CD14-positive monocyte (primary cell): ENCODE measurements around the gene EGFR. TPM values are rescaled to one million over a fixed set of nuclear protein-coding genes. Genes with fewer than 3 reads are reported as not detected.

Experiments used
- DNase-seq, 3 donors: peaks; one replicate each; pipeline ENCODE4 v3.0.0-alpha.2; 2011 to 2022
- H2AFZ ChIP-seq: 2 replicates; pipeline ENCODE4 v1.6.0; 2012; ENCODE audit warnings: mild to moderate bottlenecking, low read depth, low read length, inconsistent platforms; ENCODE audit not compliant: insufficient read depth, poor library complexity, severe bottlenecking
- H3K27ac ChIP-seq, 2 donors: 1 replicate in 1 of 2; 2 replicates in 1 of 2; pipeline ENCODE4 v1.5.1; 2012 to 2013; ENCODE audit warnings: low read length in 2 of 2, control low read depth in 1 of 2, inconsistent platforms in 1 of 2, low read depth in 1 of 2, mild to moderate bottlenecking in 1 of 2
- H3K27me3 ChIP-seq, 2 donors: one replicate each; pipeline versions ENCODE4 v1.6.0 to v1.6.1; 2011 to 2013; ENCODE audit warnings: low read length in 2 of 2; ENCODE audit not compliant: control insufficient read depth in 2 of 2, insufficient read depth in 2 of 2
- H3K36me3 ChIP-seq, 2 donors: replicated peaks in 1 of 2; 1 replicate in 1 of 2; 2 replicates in 1 of 2; pipeline versions ENCODE4 v1.5.1 to v1.6.1; 2012 to 2013; ENCODE audit warnings: low read length in 2 of 2, control low read depth in 1 of 2, inconsistent platforms in 1 of 2, mild to moderate bottlenecking in 1 of 2; ENCODE audit not compliant: insufficient read depth in 2 of 2, control insufficient read depth in 1 of 2
- H3K4me1 ChIP-seq, 2 donors: 1 replicate in 1 of 2; 2 replicates in 1 of 2; pipeline versions ENCODE4 v1.5.1 to v1.6.1; 2012 to 2013; ENCODE audit warnings: low read length in 2 of 2, control low read depth in 1 of 2, inconsistent platforms in 1 of 2, mild to moderate bottlenecking in 1 of 2, moderate library complexity in 1 of 2; ENCODE audit not compliant: insufficient read depth in 2 of 2, control insufficient read depth in 1 of 2
- H3K4me2 ChIP-seq: replicated peaks from 2 replicates; pipeline ENCODE3; 2012; ENCODE audit warnings: low read length, moderate library complexity, mild to moderate bottlenecking; ENCODE audit not compliant: poor library complexity, severe bottlenecking; ENCODE audit errors: extremely low read depth
- H3K4me3 ChIP-seq, 3 experiments: fragments of 200-600 bp in 1 of 3; sonication (generic) in 1 of 3; replicated peaks in 1 of 3; 1 replicate in 2 of 3; 2 replicates in 1 of 3; pipeline ENCODE4 v1.5.1; 2011 to 2013; ENCODE audit warnings: low read length in 3 of 3, mild to moderate bottlenecking in 3 of 3, control low read depth in 2 of 3, low read depth in 2 of 3, inconsistent platforms in 1 of 3, moderate library complexity in 1 of 3
- H3K79me2 ChIP-seq: 2 replicates; pipeline ENCODE4 v1.6.0; 2012; ENCODE audit warnings: mild to moderate bottlenecking, control low read depth, inconsistent platforms, low read length, moderate library complexity; ENCODE audit not compliant: insufficient read depth
- H3K9ac ChIP-seq: 2 replicates; pipeline ENCODE4 v1.6.0; 2017; ENCODE audit warnings: low read length, mild to moderate bottlenecking; ENCODE audit not compliant: insufficient read depth, poor library complexity, severe bottlenecking
- H3K9me3 ChIP-seq, 2 donors: replicated peaks in 1 of 2; 1 replicate in 1 of 2; 2 replicates in 1 of 2; pipeline versions ENCODE4 v1.5.1 to v1.6.1; 2012 to 2013; ENCODE audit warnings: low read length in 2 of 2, control low read depth in 1 of 2; ENCODE audit not compliant: control insufficient read depth in 1 of 2, insufficient read depth in 1 of 2
- H4K20me1 ChIP-seq: 2 replicates; pipeline ENCODE4 v1.6.0; 2012; ENCODE audit warnings: mild to moderate bottlenecking, low read length, control low read depth, moderate library complexity; ENCODE audit not compliant: insufficient read depth
- H3K27ac Mint-ChIP-seq, 7 donors: one replicate each; pipeline ENCODE4 v1.8.0; 2020; ENCODE audit warnings: mild to moderate bottlenecking in 7 of 7, mixed read lengths in 7 of 7, moderate library complexity in 6 of 7, inconsistent platforms in 2 of 7
- H3K27me3 Mint-ChIP-seq, 3 donors: one replicate each; pipeline ENCODE4 v1.8.0; 2021 to 2022; ENCODE audit warnings: low read depth in 3 of 3, mild to moderate bottlenecking in 3 of 3, mixed read lengths in 3 of 3, moderate library complexity in 3 of 3, inconsistent platforms in 1 of 3
- H3K36me3 Mint-ChIP-seq, 2 donors: one replicate each; pipeline ENCODE4 v1.8.0; 2020; ENCODE audit warnings: mixed read lengths in 2 of 2, inconsistent platforms in 1 of 2, mild to moderate bottlenecking in 1 of 2
- H3K4me1 Mint-ChIP-seq: one replicate; pipeline ENCODE4 v1.8.0; 2020; ENCODE audit warnings: mild to moderate bottlenecking, mixed read lengths
- H3K4me3 Mint-ChIP-seq, 2 donors: one replicate each; pipeline ENCODE4 v1.8.0; 2020; ENCODE audit warnings: mild to moderate bottlenecking in 2 of 2, mixed read lengths in 2 of 2, moderate library complexity in 1 of 2
- H3K9me3 Mint-ChIP-seq, 7 donors: one replicate each; pipeline ENCODE4 v1.8.0; 2020 to 2022; ENCODE audit warnings: mixed read lengths in 7 of 7, mild to moderate bottlenecking in 6 of 7, moderate library complexity in 6 of 7, inconsistent platforms in 2 of 7
- WGBS: methylation state at CpG from one replicate; pipeline ENCODE4 v1.1.5; 2013; ENCODE audit warnings: missing lambda C conversion rate; ENCODE audit not compliant: insufficient coverage; 5-methylcytosine and 5-hydroxymethylcytosine counted together
- intact Hi-C, 2 donors: fragments of 100-400 bp; cut with micrococcal nuclease; formaldehyde crosslinking; loops; one replicate each; pipeline versions ENCODE4 v1.15.0 to v1.15.1; 2023
- polyA plus RNA-seq, 3 donors: library from polyadenylated mRNA; depleted of rRNA in 1 of 3; unstranded in 2 of 3; stranded (reverse) in 1 of 3; fragments of 300-500 nt in 2 of 3; fragments of >200 nt in 1 of 3; fragmentation: Illumina TruSeq in 2 of 3; gene quantifications; 1 replicate in 2 of 3; 2 replicates in 1 of 3; pipeline ENCODE4 v1.2.3, GENCODE V29; 2012 to 2021
- TF ChIP-seq, protein P1 (sequence below): fragments of 200-600 bp; IDR thresholded peaks from one replicate; pipeline ENCODE4 v1.8.0; 2022; ENCODE audit warnings: antibody characterized with exemption, mild to moderate bottlenecking

The EGFR gene
- polyA plus RNA-seq, 3 donors, result not detected

DNA sequence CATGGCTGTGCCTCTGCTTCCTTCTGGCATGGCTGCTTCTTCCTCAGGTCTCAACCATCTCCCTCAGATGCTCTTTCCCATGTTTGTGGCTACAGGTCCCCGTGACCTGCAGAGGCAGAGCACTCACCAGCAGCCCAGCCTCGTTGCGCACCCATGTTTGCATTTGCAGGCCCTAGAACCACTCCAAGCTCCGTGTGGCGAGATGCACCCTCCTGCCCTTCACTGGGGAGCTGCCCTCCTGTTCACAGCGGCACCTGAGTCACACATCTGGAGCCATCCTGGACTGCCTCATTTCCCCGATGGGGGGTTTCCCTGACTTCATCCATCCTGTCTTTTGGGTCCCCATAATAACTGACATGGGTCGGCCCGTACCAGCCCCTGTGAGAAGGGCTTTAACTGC, 35.9 kb downstream of the EGFR start:
- WGBS, result 85% methylated on average over 7 of the region's 9 CpGs
- Histone ChIP-seq H3K27me3 (no peaks in the 10 kb centered on the region), H2AFZ (no peak overlapping the region), H3K79me2 (no peaks in the 10 kb centered on the region), H4K20me1 (no peaks in the 10 kb centered on the region), H3K36me3 (no peaks in the 10 kb centered on the region), H3K27ac (no peak overlapping the region), H3K4me1 (no peaks in the 10 kb centered on the region), H3K9ac (no peak overlapping the region), H3K9me3 (no peaks in the 10 kb centered on the region), H3K4me2 (no peak overlapping the region), H3K4me3 (no peak overlapping the region)
- peaks cover 0 to 1% (median 0%) of the 10 kb centered on the region in 3 donors for H3K27me3 Mint-ChIP-seq
- H3K9me3 Mint-ChIP-seq, result peaks cover 2 to 12% (median 3%) of the 10 kb centered on the region in 7 donors
- intact Hi-C loops, result no loop called here
- no peaks in the 10 kb centered on the region for H3K36me3 Mint-ChIP-seq
- no peaks in the 10 kb centered on the region for H3K4me1 Mint-ChIP-seq
- TF ChIP-seq, protein P1, sequence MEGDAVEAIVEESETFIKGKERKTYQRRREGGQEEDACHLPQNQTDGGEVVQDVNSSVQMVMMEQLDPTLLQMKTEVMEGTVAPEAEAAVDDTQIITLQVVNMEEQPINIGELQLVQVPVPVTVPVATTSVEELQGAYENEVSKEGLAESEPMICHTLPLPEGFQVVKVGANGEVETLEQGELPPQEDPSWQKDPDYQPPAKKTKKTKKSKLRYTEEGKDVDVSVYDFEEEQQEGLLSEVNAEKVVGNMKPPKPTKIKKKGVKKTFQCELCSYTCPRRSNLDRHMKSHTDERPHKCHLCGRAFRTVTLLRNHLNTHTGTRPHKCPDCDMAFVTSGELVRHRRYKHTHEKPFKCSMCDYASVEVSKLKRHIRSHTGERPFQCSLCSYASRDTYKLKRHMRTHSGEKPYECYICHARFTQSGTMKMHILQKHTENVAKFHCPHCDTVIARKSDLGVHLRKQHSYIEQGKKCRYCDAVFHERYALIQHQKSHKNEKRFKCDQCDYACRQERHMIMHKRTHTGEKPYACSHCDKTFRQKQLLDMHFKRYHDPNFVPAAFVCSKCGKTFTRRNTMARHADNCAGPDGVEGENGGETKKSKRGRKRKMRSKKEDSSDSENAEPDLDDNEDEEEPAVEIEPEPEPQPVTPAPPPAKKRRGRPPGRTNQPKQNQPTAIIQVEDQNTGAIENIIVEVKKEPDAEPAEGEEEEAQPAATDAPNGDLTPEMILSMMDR, result no peak
- peak overlapping the region in 1 of 7 donors; percentile 12 for H3K27ac Mint-ChIP-seq
- no peak overlapping the region for H3K4me3 Mint-ChIP-seq
- DNase-seq, result no peak

DNA sequence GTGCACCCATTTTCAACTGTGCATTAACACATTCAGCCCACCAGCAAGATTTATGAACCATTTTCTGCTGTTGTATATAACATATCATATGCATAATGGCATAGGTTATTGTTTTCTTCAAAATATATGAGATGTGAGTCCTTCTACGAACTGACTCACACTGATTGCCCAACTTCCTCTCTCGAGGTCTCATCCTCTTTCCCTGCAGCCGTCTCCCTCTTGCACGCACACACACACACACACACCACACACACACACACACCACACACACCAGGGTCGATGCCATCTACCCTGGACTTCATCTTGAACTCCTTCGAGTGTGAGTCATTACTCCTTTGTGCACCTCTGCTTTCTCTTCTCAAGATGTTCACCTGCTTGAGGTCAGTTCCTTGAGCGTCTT, 36.7 kb downstream of the EGFR start:
- Histone ChIP-seq H3K4me2 (no peak overlapping the region), H3K9ac (no peak overlapping the region), H4K20me1 (no peaks in the 10 kb centered on the region), H3K36me3 (no peaks in the 10 kb centered on the region), H3K4me1 (no peaks in the 10 kb centered on the region), H3K4me3 (no peak overlapping the region), H3K27me3 (no peaks in the 10 kb centered on the region), H3K27ac (no peak overlapping the region), H3K9me3 (no peaks in the 10 kb centered on the region), H3K79me2 (no peaks in the 10 kb centered on the region), H2AFZ (no peak overlapping the region)
- no peak overlapping the region for H3K4me3 Mint-ChIP-seq
- H3K4me1 Mint-ChIP-seq, result no peaks in the 10 kb centered on the region
- intact Hi-C loops, result no loop called here
- no peak overlapping the region for H3K27ac Mint-ChIP-seq
- WGBS, result 39% methylated on average over 6 of the region's 7 CpGs
- peaks cover 2 to 12% (median 3%) of the 10 kb centered on the region in 7 donors for H3K9me3 Mint-ChIP-seq
- no peak for DNase-seq
- no peaks in the 10 kb centered on the region for H3K27me3 Mint-ChIP-seq
- H3K36me3 Mint-ChIP-seq, result no peaks in the 10 kb centered on the region
- TF ChIP-seq, protein P1, result no peak
